HG02938 (cell line): Measurements from ENCODE around the gene RRH.
"Not testable (repeated sequence)": the region's sequence is repeated elsewhere in the genome, so short reads cannot be mapped to it uniquely, and the experiment has no call there.

Source experiments
- ATAC-seq: cut with Tn5 transposase; IDR thresholded peaks from one replicate; pipeline ENCODE4 v1.9.1; 2021; ENCODE audit warnings: mild to moderate bottlenecking, moderate library complexity; ENCODE audit not compliant: unreplicated experiment

The RRH gene, protein sequence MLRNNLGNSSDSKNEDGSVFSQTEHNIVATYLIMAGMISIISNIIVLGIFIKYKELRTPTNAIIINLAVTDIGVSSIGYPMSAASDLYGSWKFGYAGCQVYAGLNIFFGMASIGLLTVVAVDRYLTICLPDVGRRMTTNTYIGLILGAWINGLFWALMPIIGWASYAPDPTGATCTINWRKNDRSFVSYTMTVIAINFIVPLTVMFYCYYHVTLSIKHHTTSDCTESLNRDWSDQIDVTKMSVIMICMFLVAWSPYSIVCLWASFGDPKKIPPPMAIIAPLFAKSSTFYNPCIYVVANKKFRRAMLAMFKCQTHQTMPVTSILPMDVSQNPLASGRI

DNA sequence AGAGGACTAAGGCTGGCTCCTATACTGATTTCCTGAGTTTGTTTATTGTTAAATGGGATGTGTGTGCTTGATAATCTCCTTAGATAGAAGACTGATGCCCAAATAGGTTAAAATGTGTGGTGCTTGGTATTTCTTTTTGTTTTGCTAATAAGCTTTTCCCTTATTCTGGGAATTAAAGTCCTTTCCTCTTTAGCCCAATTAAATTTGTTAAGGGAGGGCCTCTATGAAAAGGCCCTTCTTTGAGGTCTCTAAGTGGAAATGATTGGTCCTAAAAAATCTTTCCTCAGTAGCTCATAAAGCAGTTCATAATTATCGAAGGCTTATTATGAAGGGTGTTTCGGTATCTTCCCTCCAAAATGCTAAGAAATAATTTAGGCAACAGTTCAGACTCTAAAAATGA lies at the start of gene RRH:
Gene RRH (plus strand): TSS at position 301 of the 400 bp plus-strand sequence. CDS start 56 bp downstream, at position 357.
- no peak for ATAC-seq

- not testable (repeated sequence) for ATAC-seq
These were observed 45.7 kb upstream of the RRH start for GRCh38 chr4:109782092-109782491.

GRCh38 chr4:109786846-109787245 lies 40.9 kb upstream of the RRH start:
- ATAC-seq = no peak

- ATAC-seq = no peak
These were observed 40.0 kb upstream of the RRH start for GRCh38 chr4:109787807-109788206.

DNA sequence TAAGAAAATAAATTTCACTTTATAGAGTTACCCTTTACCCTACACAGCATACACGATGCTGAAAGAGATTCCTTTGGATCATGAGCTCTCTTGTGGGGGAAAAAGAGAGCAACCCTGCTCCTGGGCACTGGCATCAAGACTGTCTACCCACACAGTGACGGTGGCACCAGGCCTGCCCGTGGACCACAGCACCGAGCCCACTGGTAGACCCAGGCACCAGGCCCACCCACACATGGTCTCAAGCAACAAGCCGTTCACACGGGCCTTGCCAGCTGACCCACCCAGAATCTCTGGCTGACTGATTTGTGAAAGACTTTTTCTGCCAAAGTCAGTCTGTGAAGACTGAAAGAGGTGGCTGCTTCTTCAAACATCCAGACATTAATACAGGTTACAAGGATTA lies 32.7 kb upstream of the RRH start:
- ATAC-seq = no peak

DNA sequence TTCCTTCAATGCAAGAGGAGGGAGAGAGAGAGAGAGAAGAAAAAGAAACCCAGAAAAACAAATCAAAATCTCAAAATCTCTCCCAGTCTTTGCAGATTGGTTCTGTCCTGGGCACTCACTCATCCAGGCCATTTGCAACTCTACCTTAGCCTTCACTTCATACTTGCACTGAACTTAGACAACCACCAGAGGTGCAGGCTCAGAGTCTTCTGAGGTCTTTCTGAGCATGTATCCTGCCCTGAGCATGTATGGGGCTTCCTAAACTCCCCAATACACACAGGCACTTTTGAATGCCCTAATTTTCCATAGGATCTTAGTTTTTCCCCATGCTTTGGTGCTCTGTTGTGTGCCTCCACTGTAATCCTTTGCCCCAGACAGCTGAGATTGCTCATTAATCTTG lies 28.9 kb upstream of the RRH start:
- no peak for ATAC-seq

GRCh38 chr4:109801099-109801789 lies 26.5 kb upstream of the RRH start:
- ATAC-seq = no peak

GRCh38 chr4:109801895-109802319 lies 25.9 kb upstream of the RRH start, which contains the start of gene CFI:
TSS of gene CFI (minus strand) at chr4:109801999. CDS start at chr4:109801971, 28 bp downstream.
- ATAC-seq = no peak

DNA sequence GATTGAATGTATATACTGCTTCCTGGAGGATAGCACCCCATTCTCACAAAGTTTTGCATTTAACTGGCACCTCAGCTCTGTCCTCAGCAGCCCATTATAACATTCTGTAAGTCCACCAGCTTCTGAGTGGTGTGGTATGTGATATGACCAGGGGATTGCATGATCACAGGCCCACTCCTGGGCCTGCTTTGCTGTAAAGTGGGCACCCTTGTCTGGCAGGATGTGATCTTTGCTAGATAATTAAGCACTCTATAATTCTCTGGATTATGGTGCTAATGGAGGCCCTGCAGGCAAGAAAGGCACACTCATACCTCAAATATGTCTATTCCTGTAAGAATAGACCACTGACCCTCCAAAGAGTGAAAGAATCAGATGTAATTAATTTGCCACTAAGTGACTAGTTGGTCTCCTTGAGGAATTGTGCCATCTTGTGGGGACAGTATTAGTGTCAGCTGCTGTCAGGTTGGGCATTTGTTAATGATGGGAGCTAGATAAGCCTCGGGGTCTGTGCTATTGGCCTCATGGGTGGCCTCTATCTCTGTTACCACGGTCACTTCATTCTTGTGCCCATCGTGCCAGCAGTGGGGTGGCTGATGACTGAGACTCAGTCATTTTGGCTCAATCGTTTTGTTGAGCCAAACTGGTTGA lies 23.7 kb upstream of the RRH start:
- no peak for ATAC-seq

DNA sequence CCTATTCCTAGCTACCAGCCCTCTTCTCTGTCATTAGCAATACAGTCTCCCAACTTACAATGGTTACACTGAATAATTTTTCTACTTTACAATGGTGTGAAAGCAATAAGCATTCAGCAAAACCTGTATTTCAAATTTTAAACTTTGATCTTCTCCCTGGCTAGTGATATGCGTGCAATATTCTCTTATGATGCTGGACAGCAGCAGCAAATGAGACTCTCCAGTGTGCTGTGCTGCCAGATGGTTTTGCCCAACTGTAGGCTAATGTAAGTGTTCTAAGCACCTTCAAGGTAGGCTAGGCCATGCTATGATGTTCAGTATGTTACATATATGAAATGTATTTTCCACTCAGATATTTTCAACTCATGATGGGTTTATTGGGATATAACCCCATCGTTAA lies 18.1 kb upstream of the RRH start:
- ATAC-seq = no peak

DNA sequence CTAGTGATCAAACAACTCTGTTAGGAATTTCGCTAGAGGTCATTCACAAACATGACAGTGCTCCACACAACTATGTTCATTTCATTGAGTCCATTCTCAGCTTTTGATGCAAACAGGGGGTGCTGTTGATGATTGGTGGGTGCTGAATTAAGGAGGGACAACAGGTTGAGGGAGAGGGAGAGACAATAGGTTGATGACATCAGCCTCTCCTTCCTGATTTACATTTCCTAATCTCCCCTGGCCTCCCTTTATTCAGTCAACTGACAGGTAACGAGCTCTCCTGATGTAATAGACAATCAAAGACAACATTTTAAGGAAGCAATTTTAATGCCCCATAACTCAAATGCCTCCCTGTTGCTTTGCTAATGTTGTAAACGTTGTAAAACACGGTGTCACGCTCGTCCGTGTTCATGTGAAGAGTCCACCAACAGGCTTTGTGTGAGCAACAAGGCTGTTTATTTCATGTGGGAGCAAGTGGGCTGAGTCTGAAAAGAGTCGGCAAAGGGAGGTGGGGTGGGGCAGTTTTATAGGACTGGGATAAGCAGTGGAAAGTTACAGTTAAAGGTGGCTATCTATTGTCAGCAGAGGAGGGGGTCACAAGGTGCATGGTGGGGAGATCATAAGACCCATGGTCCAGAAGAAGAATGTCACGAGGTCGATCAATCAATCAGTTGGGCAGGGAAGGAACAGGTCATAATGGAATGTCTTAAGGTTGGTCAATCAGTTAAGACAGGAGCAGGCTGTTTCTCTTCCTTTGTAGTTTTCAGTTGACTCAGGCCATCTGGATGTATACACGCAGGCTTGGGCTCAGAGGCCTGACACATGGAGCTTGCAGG lies 17.0 kb upstream of the RRH start:
- no peak for ATAC-seq

GRCh38 chr4:109811707-109812106 lies 16.1 kb upstream of the RRH start:
- no peak for ATAC-seq

- peak; percentile 97 for ATAC-seq
These were observed 12.4 kb upstream of the RRH start, which contains the start of gene GAR1 for GRCh38 chr4:109815151-109816081. TSS of gene GAR1 (plus strand) at chr4:109815762. CDS start at chr4:109816165, 403 bp downstream.

DNA sequence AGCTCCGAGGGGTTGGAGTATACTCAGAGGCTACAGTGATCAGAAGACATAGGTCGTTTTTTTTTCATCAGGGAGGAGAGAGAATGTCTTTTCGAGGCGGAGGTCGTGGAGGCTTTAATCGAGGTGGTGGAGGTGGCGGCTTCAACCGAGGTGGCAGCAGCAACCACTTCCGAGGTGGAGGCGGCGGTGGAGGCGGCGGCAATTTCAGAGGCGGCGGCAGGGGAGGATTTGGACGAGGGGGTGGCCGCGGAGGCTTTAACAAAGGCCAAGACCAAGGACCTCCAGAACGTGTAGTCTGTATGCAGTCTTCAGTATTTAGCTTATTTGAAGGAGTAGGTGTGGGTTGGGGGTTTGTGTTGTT lies 11.7 kb upstream of the RRH start:
- ATAC-seq = peak; percentile 4

- no peak for ATAC-seq
These were observed 10.9 kb upstream of the RRH start for GRCh38 chr4:109816894-109817293.

GRCh38 chr4:109818268-109818667 lies 9.5 kb upstream of the RRH start:
- no peak for ATAC-seq

- no peak for ATAC-seq
These were observed 7.2 kb upstream of the RRH start for GRCh38 chr4:109820563-109820962.

- no peak for ATAC-seq
These were observed 6.6 kb upstream of the RRH start for GRCh38 chr4:109821185-109821584.

GRCh38 chr4:109826719-109827118 lies 1.1 kb upstream of the RRH start:
- peak; percentile 73 for ATAC-seq

DNA sequence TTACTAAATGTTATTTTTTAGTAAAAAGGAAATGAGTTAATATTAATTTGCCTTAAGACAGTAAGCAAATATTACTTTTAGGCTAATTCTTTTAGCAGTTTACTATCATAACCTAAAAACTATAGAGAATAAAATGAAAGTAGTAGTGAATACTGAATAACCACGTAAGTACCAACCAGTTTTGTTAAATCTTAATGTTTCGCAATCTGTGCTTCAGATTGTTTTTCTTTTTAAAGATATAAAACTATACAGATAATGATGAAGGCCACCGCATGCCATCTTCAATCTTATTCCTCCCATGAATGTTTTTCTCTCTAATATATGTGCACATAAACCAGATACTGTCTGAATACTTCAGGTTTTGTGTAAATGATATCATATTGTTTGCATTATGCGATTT lies 6.0 kb downstream of the RRH start:
- no peak for ATAC-seq
